Mesenchymal stem cell (in vitro differentiated cells and primary cell): ENCODE measurements around the gene MRPL3.

Experiments used
- DNase-seq: peaks from one replicate; pipeline ENCODE4 v3.0.0-alpha.2; 2013
- H2AFZ ChIP-seq: one replicate; pipeline ENCODE4 v1.6.1; 2013; ENCODE audit warnings: low read depth, mild to moderate bottlenecking, control low read depth, inconsistent platforms, low read length, moderate library complexity
- H2AK5ac ChIP-seq: 2 replicates; pipeline ENCODE4 v1.6.1; 2013; ENCODE audit warnings: low read length, moderate library complexity, mild to moderate bottlenecking, inconsistent platforms; ENCODE audit not compliant: severe bottlenecking
- H2BK120ac ChIP-seq: one replicate; pipeline ENCODE4 v1.6.1; 2013; ENCODE audit warnings: low read depth, mild to moderate bottlenecking, inconsistent platforms, low read length, moderate library complexity
- H2BK12ac ChIP-seq, 2 experiments: one replicate each; pipeline ENCODE4 v1.6.1; 2013; ENCODE audit warnings: inconsistent platforms in 2 of 2, low read length in 2 of 2, mild to moderate bottlenecking in 2 of 2, moderate library complexity in 2 of 2, control low read depth in 1 of 2
- H2BK15ac ChIP-seq: one replicate; pipeline ENCODE4 v1.6.1; 2013; ENCODE audit warnings: mild to moderate bottlenecking, low read depth, inconsistent platforms; ENCODE audit not compliant: poor library complexity, severe bottlenecking
- H2BK5ac ChIP-seq: 2 replicates; pipeline ENCODE4 v1.6.1; 2013; ENCODE audit warnings: low read depth, mild to moderate bottlenecking, low read length, control low read depth, inconsistent platforms; ENCODE audit not compliant: poor library complexity, severe bottlenecking
- H3K14ac ChIP-seq, 2 experiments: one replicate each; pipeline ENCODE4 v1.6.1; 2013; ENCODE audit warnings: inconsistent platforms in 2 of 2, low read length in 2 of 2, control low read depth in 1 of 2, mild to moderate bottlenecking in 1 of 2, moderate library complexity in 1 of 2
- H3K18ac ChIP-seq, 2 experiments: one replicate each; pipeline ENCODE4 v1.6.1; 2013; ENCODE audit warnings: inconsistent platforms in 2 of 2, low read length in 2 of 2, control low read depth in 1 of 2, low read depth in 1 of 2, mild to moderate bottlenecking in 1 of 2
- H3K23ac ChIP-seq, 2 experiments: one replicate each; pipeline ENCODE4 v1.6.1; 2013; ENCODE audit warnings: inconsistent platforms in 2 of 2, low read length in 2 of 2, mild to moderate bottlenecking in 2 of 2, moderate library complexity in 2 of 2, control low read depth in 1 of 2
- H3K27ac ChIP-seq: 2 replicates; pipeline ENCODE4 v1.5.1; 2013; ENCODE audit warnings: mild to moderate bottlenecking, moderate library complexity, low read length, control low read depth, inconsistent platforms; ENCODE audit not compliant: poor library complexity, severe bottlenecking
- H3K27me3 ChIP-seq, 2 experiments: 2 replicates each; pipeline versions ENCODE4 v1.6.1 to v1.7.0; 2013; ENCODE audit warnings: low read length in 2 of 2, mild to moderate bottlenecking in 2 of 2, moderate library complexity in 2 of 2, control low read depth in 1 of 2, inconsistent platforms in 1 of 2; ENCODE audit not compliant: control insufficient read depth in 1 of 2, insufficient read depth in 1 of 2
- H3K36me3 ChIP-seq, 2 experiments: 2 replicates each; pipeline versions ENCODE4 v1.6.1 to v1.7.0; 2013; ENCODE audit warnings: low read length in 2 of 2, control low read depth in 1 of 2, inconsistent platforms in 1 of 2, low read depth in 1 of 2, mild to moderate bottlenecking in 1 of 2; ENCODE audit not compliant: insufficient read depth in 2 of 2, control insufficient read depth in 1 of 2
- H3K4ac ChIP-seq, 2 experiments: one replicate each; pipeline ENCODE4 v1.6.1; 2013; ENCODE audit warnings: inconsistent platforms in 2 of 2, low read length in 2 of 2, mild to moderate bottlenecking in 2 of 2, moderate library complexity in 2 of 2, control low read depth in 1 of 2, low read depth in 1 of 2
- H3K4me1 ChIP-seq: 2 replicates; pipeline ENCODE4 v1.6.1; 2013; ENCODE audit warnings: low read depth, low read length, control low read depth; ENCODE audit not compliant: control insufficient read depth, insufficient read depth
- H3K4me2 ChIP-seq: 2 replicates; pipeline ENCODE4 v1.6.1; 2013; ENCODE audit warnings: low read length, mild to moderate bottlenecking, inconsistent platforms; ENCODE audit not compliant: poor library complexity, severe bottlenecking
- H3K4me3 ChIP-seq, 2 experiments: 2 replicates each; pipeline versions ENCODE4 v1.5.1 to v1.7.0; 2013; ENCODE audit warnings: low read length in 2 of 2, mild to moderate bottlenecking in 2 of 2, control low read depth in 1 of 2, low read depth in 1 of 2; ENCODE audit not compliant: insufficient read depth in 1 of 2
- H3K79me1 ChIP-seq: replicated peaks from 2 replicates; pipeline ENCODE4 v1.6.1; 2013; ENCODE audit warnings: mild to moderate bottlenecking, control low read depth, low read length, inconsistent platforms; ENCODE audit not compliant: poor library complexity, severe bottlenecking
- H3K9ac ChIP-seq: 2 replicates; pipeline ENCODE4 v1.7.0; 2013; ENCODE audit warnings: mild to moderate bottlenecking, low read length, moderate library complexity
- H3K9me3 ChIP-seq: 2 replicates; pipeline ENCODE4 v1.7.0; 2013; ENCODE audit warnings: mild to moderate bottlenecking, low read length; ENCODE audit not compliant: control insufficient read depth
- H4K8ac ChIP-seq: one replicate; pipeline ENCODE4 v1.6.1; 2013; ENCODE audit warnings: inconsistent platforms, mild to moderate bottlenecking, low read length, moderate library complexity
- H4K91ac ChIP-seq: one replicate; pipeline ENCODE4 v1.6.1; 2013; ENCODE audit warnings: mild to moderate bottlenecking, low read length, inconsistent platforms
- WGBS: methylation state at CpG from one replicate; pipeline ENCODE4 v1.1.7; 2013; ENCODE audit warnings: mixed read lengths; 5-methylcytosine and 5-hydroxymethylcytosine counted together

MRPL3 gene

GRCh38 chr3:131470377-131470776 lies 32.4 kb downstream of the MRPL3 start:
- H2BK5ac ChIP-seq, result no peak overlapping the region
- H3K18ac ChIP-seq, result no peak overlapping the region
- no peak overlapping the region for H3K4me3 ChIP-seq
- H3K9ac ChIP-seq, result no peak overlapping the region
- H3K4me2 ChIP-seq, result no peak overlapping the region
- H2BK120ac ChIP-seq, result no peak overlapping the region
- DNase-seq, result no peak
- H2BK12ac ChIP-seq, result no peak overlapping the region
- no peaks in the 10 kb centered on the region for H3K27me3 ChIP-seq
- no peak overlapping the region for H3K23ac ChIP-seq
- H4K8ac ChIP-seq, result no peak overlapping the region
- no peaks in the 10 kb centered on the region for H3K9me3 ChIP-seq
- peaks cover 2% of the 10 kb centered on the region for H3K4me1 ChIP-seq
- H2AFZ ChIP-seq, result no peak overlapping the region
- H3K4ac ChIP-seq, result no peak overlapping the region
- H4K91ac ChIP-seq, result no peak overlapping the region
- H2BK15ac ChIP-seq, result no peak overlapping the region
- peaks cover 0 to 65% of the 10 kb centered on the region in 2 experiments for H3K36me3 ChIP-seq
- no peak overlapping the region for H3K14ac ChIP-seq
- 98% methylated on average over 2 of the region's 2 CpGs for WGBS
- H3K79me1 ChIP-seq, result peaks cover 20% of the 10 kb centered on the region
- H2AK5ac ChIP-seq, result no peak overlapping the region
- H3K27ac ChIP-seq, result no peak overlapping the region

- no peak overlapping the region for H3K9ac ChIP-seq
- H2BK5ac ChIP-seq, result no peak overlapping the region
- H2AK5ac ChIP-seq, result no peak overlapping the region
- no peak for DNase-seq
- no peak overlapping the region for H3K4ac ChIP-seq
- no peak overlapping the region for H2BK15ac ChIP-seq
- no peak overlapping the region for H3K23ac ChIP-seq
- H3K9me3 ChIP-seq, result no peaks in the 10 kb centered on the region
- H2BK12ac ChIP-seq, result no peak overlapping the region
- H3K27ac ChIP-seq, result no peak overlapping the region
- no peak overlapping the region for H2AFZ ChIP-seq
- H3K36me3 ChIP-seq, result peaks cover 3 to 44% of the 10 kb centered on the region in 2 experiments
- no peak overlapping the region for H3K4me3 ChIP-seq
- H3K18ac ChIP-seq, result no peak overlapping the region
- no peaks in the 10 kb centered on the region for H3K27me3 ChIP-seq
- H3K79me1 ChIP-seq, result no peaks in the 10 kb centered on the region
- no peak overlapping the region for H3K4me2 ChIP-seq
- H2BK120ac ChIP-seq, result no peak overlapping the region
- WGBS, result 91% methylated on average over 3 of the region's 3 CpGs
- H4K8ac ChIP-seq, result no peak overlapping the region
- no peak overlapping the region for H3K14ac ChIP-seq
- H3K4me1 ChIP-seq, result no peaks in the 10 kb centered on the region
- H4K91ac ChIP-seq, result no peak overlapping the region
These were observed 44.1 kb downstream of the MRPL3 start for GRCh38 chr3:131458653-131459052.

GRCh38 chr3:131457220-131457619 lies 45.6 kb downstream of the MRPL3 start:
- Histone ChIP-seq H3K9ac (no peak overlapping the region), H3K79me1 (no peaks in the 10 kb centered on the region), H2BK15ac (no peak overlapping the region), H2AK5ac (no peak overlapping the region), H3K4me2 (no peak overlapping the region), H2AFZ (no peak overlapping the region), H3K14ac (no peak overlapping the region), H2BK5ac (no peak overlapping the region), H3K18ac (no peak overlapping the region), H2BK120ac (no peak overlapping the region), H3K27ac (no peak overlapping the region), H3K4me1 (no peaks in the 10 kb centered on the region), H3K27me3 (no peaks in the 10 kb centered on the region), H3K4ac (no peak overlapping the region), H4K8ac (no peak overlapping the region), H3K9me3 (no peaks in the 10 kb centered on the region), H3K23ac (no peak overlapping the region), H3K4me3 (no peak overlapping the region), H2BK12ac (no peak overlapping the region), H4K91ac (no peak overlapping the region), H3K36me3 (peaks cover 3 to 32% of the 10 kb centered on the region in 2 experiments)
- no peak for DNase-seq
- WGBS, result no CpG with 5 or more reads among the region's 1 CpG

- Histone ChIP-seq H3K9ac (no peak overlapping the region), H3K23ac (no peak overlapping the region), H2BK12ac (no peak overlapping the region), H3K36me3 (peaks cover 0 to 7% of the 10 kb centered on the region in 2 experiments), H2AFZ (no peak overlapping the region), H3K9me3 (no peaks in the 10 kb centered on the region), H4K8ac (no peak overlapping the region), H2BK15ac (no peak overlapping the region), H3K4ac (no peak overlapping the region), H3K27me3 (no peaks in the 10 kb centered on the region), H2BK5ac (no peak overlapping the region), H2BK120ac (no peak overlapping the region), H3K79me1 (no peaks in the 10 kb centered on the region), H4K91ac (no peak overlapping the region), H3K18ac (no peak overlapping the region), H3K27ac (no peak overlapping the region), H3K14ac (no peak overlapping the region), H3K4me2 (no peak overlapping the region), H2AK5ac (no peak overlapping the region), H3K4me1 (no peaks in the 10 kb centered on the region), H3K4me3 (no peak overlapping the region)
- DNase-seq, result peak; percentile 30
These were observed 48.3 kb downstream of the MRPL3 start for GRCh38 chr3:131454501-131454900.
